Cardiac atrium fibroblast (primary cell): ENCODE data around the gene PCYT1B. TPM values are rescaled to one million over a fixed set of nuclear protein-coding genes. Genes with fewer than 3 reads are reported as not detected.

Experiments used
- total RNA-seq: library from RNA; depleted of rRNA; stranded (reverse); fragments of >200 nt; gene quantifications from 2 replicates; pipeline ENCODE4 v1.2.3, GENCODE V29; 2015

The PCYT1B gene
- total RNA-seq: 0.72 and 0.97 TPM in 2 replicates

DNA sequence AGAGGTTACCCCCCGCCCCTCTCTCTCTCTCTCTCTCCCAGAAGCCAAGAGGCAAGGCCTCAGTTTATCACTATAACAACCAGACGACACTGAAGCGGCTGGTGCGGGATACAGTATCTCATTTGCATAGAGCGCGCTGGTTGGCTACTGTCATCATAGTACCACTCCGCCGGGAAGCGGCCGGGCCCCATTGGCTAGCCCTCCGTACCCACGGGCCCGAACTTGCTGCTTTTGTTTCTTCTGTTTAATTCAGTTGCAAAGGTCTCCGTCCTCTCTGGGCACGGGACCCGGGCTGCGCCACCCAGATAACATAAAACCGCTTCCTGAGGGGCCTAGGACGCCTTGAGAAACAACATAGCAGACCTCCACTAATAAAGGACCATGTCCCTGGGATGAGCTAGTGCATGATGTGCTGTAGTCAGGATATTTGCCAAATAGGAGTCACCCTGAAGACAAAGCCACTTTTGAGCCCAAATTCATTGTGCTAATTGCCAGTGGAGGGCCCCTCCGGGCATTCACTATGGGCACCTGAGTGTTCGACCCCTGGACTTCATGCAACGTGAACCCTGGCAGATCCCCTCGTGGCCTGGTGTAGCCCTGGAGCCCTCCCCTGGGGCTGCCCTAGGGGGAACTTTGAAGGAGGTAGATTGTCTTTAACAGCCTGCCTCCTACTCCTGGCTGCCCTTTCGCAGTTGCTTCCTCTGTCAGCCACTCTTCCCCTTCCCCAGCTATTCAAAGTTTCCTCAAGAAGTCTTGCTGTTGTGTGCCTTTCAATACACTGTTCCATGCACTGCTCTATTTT lies at the start of gene PCYT1B:
Gene PCYT1B, minus strand, starts transcription at position 91 of the 802 bp plus-strand sequence. CDS start 242 bp downstream, outside the sequence.

DNA sequence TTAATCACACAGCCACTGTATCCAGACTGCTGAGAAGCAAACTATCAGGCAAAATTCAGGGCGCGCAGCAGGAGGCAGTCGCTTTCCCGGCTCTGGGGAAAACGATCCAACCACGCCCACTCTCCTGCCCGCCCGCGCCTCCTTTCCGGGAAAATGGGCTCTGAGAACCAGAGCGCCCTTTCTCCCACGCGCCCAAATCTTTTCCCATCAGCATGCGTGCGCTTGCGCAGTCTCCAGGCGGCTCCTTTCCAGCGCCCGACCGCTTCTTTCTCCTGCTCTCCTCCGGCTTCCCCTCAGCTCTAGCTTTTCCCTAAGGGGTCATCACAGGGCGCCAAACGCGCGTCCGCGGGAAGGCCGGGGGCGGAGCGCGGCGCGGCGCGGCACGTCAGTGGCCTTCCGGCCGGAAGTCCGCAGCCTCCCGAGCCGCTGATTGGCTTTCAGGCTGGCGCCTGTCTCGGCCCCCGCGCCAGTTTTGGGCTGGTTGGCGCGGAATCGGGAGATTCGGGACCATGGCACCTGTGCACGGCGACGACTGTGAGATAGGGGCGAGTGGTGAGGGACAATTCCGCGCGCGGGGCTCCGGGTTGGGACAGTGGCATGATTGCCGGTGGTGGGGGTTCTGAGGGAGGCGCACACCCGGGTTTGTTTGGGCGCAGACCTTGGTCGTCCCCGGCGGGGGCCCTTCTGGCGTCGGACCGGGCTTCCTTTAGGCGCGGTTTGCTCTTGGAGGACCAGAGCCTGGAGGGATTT lies 46.5 kb upstream of the PCYT1B start, which contains the start of gene POLA1:
Gene POLA1, plus strand, starts transcription at position 466 of the 750 bp plus-strand sequence. Its CDS starts 44 bp downstream, at position 510.

Other genes starting within 250 kb of the PCYT1B start
- gene PDK3, start 182.1 kb downstream of the PCYT1B start, total RNA-seq: 12.1 and 15.9 TPM in 2 replicates
- gene POLA1, start 46.6 kb upstream of the PCYT1B start, total RNA-seq: 4.9 and 7.0 TPM in 2 replicates